ENCODE measurements around the gene GPT2.

DNA sequence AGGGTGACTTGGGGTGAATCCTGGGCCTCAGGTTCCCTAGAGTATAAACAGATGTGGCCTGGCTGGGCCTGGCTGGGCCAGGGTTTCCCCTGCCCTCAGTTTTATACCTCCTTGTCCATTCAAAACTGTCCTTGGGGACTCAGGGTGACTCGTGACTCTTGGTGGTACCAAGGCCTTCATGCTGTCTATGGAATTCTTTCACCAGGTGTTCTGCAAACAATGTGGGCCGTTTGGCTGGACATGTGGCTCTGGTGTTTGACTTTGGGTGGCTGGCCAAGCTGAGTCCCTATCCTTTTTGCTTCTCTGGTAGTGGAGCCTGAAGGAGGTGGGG, 3.3 kb downstream of the GPT2 start:
- TF ChIP-seq, protein P1, sequence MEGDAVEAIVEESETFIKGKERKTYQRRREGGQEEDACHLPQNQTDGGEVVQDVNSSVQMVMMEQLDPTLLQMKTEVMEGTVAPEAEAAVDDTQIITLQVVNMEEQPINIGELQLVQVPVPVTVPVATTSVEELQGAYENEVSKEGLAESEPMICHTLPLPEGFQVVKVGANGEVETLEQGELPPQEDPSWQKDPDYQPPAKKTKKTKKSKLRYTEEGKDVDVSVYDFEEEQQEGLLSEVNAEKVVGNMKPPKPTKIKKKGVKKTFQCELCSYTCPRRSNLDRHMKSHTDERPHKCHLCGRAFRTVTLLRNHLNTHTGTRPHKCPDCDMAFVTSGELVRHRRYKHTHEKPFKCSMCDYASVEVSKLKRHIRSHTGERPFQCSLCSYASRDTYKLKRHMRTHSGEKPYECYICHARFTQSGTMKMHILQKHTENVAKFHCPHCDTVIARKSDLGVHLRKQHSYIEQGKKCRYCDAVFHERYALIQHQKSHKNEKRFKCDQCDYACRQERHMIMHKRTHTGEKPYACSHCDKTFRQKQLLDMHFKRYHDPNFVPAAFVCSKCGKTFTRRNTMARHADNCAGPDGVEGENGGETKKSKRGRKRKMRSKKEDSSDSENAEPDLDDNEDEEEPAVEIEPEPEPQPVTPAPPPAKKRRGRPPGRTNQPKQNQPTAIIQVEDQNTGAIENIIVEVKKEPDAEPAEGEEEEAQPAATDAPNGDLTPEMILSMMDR (IDR thresholded peaks at IDR 0.05; ENCODE audit: low read depth, low read length, poor library complexity, severe bottlenecking) = no peak
- TF ChIP-seq EZH2phosphoT487 (IDR thresholded peaks at IDR 0.05; ENCODE audit: borderline replicate concordance, low read length) = no peak

Measured in DOHH2 (cell line).